22Rv1 (cell line): ENCODE results near the gene TBC1D5.

Source experiments
- ZFX ChIP-seq: fragments of 450-650 bp; IDR thresholded peaks from 2 replicates; pipeline ENCODE4 v1.6.1; 2017; ENCODE audit warnings: antibody characterized with exemption, borderline replicate concordance
- TF ChIP-seq, protein P1 (sequence below): fragments of 450-650 bp; IDR thresholded peaks from 2 replicates; pipeline ENCODE4 v1.5.1; 2017; ENCODE audit warnings: mild to moderate bottlenecking

DNA sequence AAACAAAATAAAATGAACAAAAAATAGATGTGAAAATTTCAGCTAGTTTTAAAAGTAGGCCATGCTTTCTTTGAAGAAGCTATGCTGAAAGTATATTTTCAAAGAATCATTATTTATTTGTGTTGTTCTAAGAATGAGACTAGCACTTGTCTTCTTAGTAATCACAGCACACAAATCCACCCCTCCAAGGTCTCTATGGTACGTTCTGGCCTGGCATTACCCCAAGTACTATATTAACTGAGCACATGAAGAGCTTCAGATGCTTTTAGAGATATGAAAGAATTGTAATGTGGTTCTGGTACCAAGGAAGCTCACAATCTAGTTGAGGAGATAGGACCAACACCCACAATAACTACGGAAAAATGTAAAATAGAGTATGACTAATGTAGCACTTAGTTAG, 441.2 kb downstream of the TBC1D5 start:
- TF ChIP-seq, protein P1, sequence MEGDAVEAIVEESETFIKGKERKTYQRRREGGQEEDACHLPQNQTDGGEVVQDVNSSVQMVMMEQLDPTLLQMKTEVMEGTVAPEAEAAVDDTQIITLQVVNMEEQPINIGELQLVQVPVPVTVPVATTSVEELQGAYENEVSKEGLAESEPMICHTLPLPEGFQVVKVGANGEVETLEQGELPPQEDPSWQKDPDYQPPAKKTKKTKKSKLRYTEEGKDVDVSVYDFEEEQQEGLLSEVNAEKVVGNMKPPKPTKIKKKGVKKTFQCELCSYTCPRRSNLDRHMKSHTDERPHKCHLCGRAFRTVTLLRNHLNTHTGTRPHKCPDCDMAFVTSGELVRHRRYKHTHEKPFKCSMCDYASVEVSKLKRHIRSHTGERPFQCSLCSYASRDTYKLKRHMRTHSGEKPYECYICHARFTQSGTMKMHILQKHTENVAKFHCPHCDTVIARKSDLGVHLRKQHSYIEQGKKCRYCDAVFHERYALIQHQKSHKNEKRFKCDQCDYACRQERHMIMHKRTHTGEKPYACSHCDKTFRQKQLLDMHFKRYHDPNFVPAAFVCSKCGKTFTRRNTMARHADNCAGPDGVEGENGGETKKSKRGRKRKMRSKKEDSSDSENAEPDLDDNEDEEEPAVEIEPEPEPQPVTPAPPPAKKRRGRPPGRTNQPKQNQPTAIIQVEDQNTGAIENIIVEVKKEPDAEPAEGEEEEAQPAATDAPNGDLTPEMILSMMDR = no peak
- TF ChIP-seq ZFX = no peak
